ENCODE results near the gene HEPN1.
A peak's percentile ranks its signal among the peaks of the same experiment; 100 is the strongest.

The HEPN1 gene

DNA sequence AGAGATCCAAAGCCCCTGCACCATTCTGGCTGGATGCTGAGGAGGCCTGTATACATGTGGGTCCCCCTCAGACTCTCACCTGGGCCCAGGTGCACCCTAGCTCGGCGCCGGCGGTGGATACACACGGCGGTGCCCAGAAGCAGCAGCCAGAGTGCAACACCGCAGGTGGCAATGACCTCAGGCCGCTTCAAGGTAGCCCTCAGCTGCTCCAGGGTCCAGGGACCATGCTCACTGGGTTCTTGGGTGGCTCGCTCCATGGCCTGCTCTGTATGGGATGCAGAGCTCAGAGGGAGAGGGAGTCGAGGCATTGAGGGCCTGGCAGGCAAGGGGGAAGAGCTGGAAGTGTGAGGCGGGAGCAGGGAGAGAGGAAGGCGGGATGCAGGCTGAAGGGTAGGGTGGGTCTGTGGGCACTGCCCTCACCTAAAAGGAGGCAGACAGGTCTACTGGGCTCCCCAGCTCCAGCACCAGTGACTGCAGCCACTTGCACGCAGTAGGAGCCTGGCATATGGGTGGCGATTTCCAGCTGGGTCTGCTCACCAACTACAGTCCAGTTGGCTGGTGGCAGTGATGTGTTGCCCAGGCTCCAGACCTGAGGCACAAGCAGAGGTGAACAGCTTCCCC is 25.2 kb upstream of the HEPN1 start:
- H3K36me3 ChIP-seq (ENCODE audit: control insufficient read depth in 2 of 2, insufficient read depth in 2 of 2, low read length in 2 of 2): no peaks in the 10 kb centered on the region
- no peak overlapping the region for H3K4me3 ChIP-seq (ENCODE audit: low read length in 2 of 2)
- H3K27me3 ChIP-seq (ENCODE audit: control insufficient read depth in 1 of 2, insufficient read depth in 2 of 2, low read length in 2 of 2): peaks cover 0 to 3% of the 10 kb centered on the region in 2 donors
- no peak overlapping the region for H3K27ac ChIP-seq (ENCODE audit: low read length)
- no peaks in the 10 kb centered on the region for H3K9me3 ChIP-seq (ENCODE audit: control insufficient read depth in 2 of 2, low read length in 2 of 2)
- no peak overlapping the region for H3K9ac ChIP-seq (ENCODE audit: low read length in 2 of 2)
- peaks cover 24% of the 10 kb centered on the region for H3K4me1 ChIP-seq (ENCODE audit: control insufficient read depth, insufficient read depth, low read length)

DNA sequence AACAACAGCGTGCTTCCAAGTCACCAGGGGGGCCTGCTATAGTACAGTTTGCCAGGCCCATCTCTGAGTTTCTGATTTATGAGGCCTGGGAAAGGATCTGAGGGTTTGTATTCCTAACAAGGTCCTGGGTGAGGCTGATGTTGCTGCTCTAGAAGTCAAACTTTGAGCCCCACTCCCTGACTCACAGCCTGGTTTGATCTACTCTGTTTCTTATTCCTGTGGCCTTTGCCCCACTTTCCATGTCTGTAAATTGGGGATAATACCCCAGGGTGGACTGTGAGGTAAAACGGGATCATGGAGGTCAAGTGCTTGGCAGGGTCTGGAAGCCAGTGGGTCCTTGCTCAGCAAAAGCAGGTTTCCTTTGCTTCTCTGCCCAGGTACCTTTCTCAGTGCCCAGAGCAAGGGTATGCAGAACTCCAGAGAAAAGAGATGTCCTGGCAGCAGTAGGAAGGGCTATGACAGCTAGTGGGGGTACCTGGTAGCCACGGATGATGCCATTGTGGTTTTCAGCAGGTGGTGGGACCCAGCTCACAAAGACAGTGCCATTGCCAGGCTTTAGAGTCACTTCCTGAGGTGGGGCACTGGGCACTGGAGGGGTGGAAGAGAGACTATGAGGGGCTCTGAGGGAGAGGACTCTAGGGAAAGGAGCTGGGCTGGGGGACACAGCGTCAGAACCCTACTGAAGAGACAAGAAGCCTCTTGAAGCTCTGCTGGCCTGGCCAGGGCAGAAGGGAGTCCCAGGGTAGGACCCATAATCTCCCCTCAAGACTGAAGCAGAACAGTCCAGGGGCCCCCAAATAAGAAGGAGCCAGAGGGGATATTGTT is 24.2 kb upstream of the HEPN1 start:
- H3K9me3 ChIP-seq (ENCODE audit: control insufficient read depth in 2 of 2, low read length in 2 of 2): no peaks in the 10 kb centered on the region
- peaks cover 24% of the 10 kb centered on the region for H3K4me1 ChIP-seq (ENCODE audit: control insufficient read depth, insufficient read depth, low read length)
- H3K36me3 ChIP-seq (ENCODE audit: control insufficient read depth in 2 of 2, insufficient read depth in 2 of 2, low read length in 2 of 2): no peaks in the 10 kb centered on the region
- H3K27ac ChIP-seq (ENCODE audit: low read length): no peak overlapping the region
- H3K9ac ChIP-seq (ENCODE audit: low read length in 2 of 2): no peak overlapping the region
- H3K27me3 ChIP-seq (ENCODE audit: control insufficient read depth in 1 of 2, insufficient read depth in 2 of 2, low read length in 2 of 2): peaks cover 0 to 3% of the 10 kb centered on the region in 2 donors
- no peak overlapping the region for H3K4me3 ChIP-seq (ENCODE audit: low read length in 2 of 2)

DNA sequence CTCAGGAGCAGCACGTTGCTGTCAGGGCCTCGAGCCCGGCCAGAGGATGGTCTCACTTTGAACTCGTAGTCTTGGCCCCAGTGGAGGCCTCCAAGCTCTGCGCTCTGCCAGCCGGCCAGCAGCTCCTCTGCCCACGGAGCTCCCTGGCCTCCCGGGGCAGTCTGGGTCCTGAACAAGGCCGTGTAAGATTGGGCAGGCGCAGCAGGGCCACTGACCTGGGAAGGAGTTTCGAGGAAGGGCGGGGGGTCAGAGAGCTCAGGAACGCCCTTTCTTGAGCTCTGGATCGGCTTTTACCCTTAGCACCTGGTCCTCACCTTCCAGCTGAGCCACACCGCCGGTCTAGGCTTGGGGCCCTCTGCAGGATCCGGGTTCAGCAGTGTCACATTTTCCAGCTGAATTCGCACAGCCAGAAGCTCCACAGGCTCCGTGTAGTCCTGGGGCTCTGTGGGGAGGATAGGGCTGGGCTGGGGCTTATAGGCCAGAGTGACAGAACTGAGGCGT is 23.5 kb upstream of the HEPN1 start:
- Histone ChIP-seq H3K36me3 (ENCODE audit: control insufficient read depth in 2 of 2, insufficient read depth in 2 of 2, low read length in 2 of 2) (no peaks in the 10 kb centered on the region), H3K9me3 (ENCODE audit: control insufficient read depth in 2 of 2, low read length in 2 of 2) (no peaks in the 10 kb centered on the region), H3K27ac (ENCODE audit: low read length) (no peak overlapping the region), H3K27me3 (ENCODE audit: control insufficient read depth in 1 of 2, insufficient read depth in 2 of 2, low read length in 2 of 2) (peaks cover 0 to 3% of the 10 kb centered on the region in 2 donors), H3K9ac (ENCODE audit: low read length in 2 of 2) (no peak overlapping the region), H3K4me1 (ENCODE audit: control insufficient read depth, insufficient read depth, low read length) (peaks cover 24% of the 10 kb centered on the region), H3K4me3 (ENCODE audit: low read length in 2 of 2) (no peak overlapping the region)

DNA sequence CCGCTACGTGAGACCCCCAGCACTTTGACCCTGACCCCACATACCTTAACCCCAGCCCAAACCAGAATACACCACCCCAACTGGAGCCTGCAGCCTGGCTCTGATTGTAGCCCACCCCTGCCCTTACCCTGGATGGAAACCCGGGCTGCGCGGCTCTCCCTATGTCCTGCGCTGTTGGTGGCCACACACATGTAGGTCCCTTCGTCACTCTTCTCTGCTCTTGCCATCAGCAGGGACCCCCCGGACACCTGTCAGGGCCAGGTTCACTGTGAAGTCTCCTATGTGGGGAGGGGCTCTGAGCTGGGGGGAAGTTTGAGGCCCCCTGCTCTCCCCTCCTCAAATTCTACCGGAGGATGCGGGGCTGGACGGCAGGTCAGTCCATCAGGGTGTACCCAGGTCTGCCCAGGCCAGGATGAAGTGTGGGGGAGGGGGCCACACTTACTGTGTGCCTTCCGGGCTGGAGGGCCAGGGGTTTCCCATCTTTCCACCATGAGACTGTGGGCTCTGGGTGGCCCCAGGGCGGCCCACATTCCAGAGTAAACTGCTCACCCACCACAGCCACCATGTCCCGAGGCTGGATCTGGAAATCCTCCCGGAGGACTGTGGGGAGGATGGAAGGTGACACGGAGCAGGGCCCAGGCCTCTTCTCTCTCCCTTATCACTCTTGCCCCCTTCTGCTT is 22.8 kb upstream of the HEPN1 start:
- H3K4me3 ChIP-seq (ENCODE audit: low read length in 2 of 2): peak overlapping the region in 1 of 2 donors; percentile 55
- H3K27ac ChIP-seq (ENCODE audit: low read length): no peak overlapping the region
- no peaks in the 10 kb centered on the region for H3K9me3 ChIP-seq (ENCODE audit: control insufficient read depth in 2 of 2, low read length in 2 of 2)
- no peaks in the 10 kb centered on the region for H3K36me3 ChIP-seq (ENCODE audit: control insufficient read depth in 2 of 2, insufficient read depth in 2 of 2, low read length in 2 of 2)
- peaks cover 19% of the 10 kb centered on the region for H3K4me1 ChIP-seq (ENCODE audit: control insufficient read depth, insufficient read depth, low read length)
- no peaks in the 10 kb centered on the region for H3K27me3 ChIP-seq (ENCODE audit: control insufficient read depth in 1 of 2, insufficient read depth in 2 of 2, low read length in 2 of 2)
- H3K9ac ChIP-seq (ENCODE audit: low read length in 2 of 2): no peak overlapping the region

DNA sequence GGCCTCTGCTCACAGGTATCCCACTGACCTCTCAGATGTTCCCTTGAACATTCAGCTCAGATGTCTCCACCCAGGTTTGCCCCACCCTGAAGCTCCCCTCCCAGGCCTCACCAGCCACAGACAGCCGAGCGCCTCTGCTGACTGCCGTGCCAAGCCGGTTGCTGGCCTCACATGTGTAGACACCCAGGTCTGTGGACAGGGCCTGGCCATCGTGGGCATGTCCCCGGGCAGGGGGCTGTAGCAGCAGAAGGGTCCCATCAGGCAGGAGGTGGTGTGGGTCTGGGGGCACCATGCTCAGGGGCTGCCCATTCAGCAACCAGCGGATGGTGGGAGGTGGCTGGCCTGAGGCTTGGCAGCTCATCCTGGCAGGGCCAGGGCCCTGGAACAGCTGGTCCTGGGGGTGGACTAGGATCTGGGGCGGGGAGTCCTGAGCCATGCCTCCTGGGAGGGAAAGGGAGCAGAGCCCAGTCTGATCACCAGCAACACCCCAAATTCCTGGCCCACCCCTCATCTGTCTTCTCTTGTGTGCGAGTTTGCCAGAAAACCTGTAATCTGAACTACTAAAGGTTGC is 22.1 kb upstream of the HEPN1 start:
- Histone ChIP-seq H3K36me3 (ENCODE audit: control insufficient read depth in 2 of 2, insufficient read depth in 2 of 2, low read length in 2 of 2) (no peaks in the 10 kb centered on the region), H3K4me3 (ENCODE audit: low read length in 2 of 2) (peak overlapping the region in 1 of 2 donors; percentile 55), H3K27me3 (ENCODE audit: control insufficient read depth in 1 of 2, insufficient read depth in 2 of 2, low read length in 2 of 2) (no peaks in the 10 kb centered on the region), H3K27ac (ENCODE audit: low read length) (peak overlapping the region; percentile 11), H3K4me1 (ENCODE audit: control insufficient read depth, insufficient read depth, low read length) (peaks cover 19% of the 10 kb centered on the region), H3K9ac (ENCODE audit: low read length in 2 of 2) (no peak overlapping the region), H3K9me3 (ENCODE audit: control insufficient read depth in 2 of 2, low read length in 2 of 2) (no peaks in the 10 kb centered on the region)

DNA sequence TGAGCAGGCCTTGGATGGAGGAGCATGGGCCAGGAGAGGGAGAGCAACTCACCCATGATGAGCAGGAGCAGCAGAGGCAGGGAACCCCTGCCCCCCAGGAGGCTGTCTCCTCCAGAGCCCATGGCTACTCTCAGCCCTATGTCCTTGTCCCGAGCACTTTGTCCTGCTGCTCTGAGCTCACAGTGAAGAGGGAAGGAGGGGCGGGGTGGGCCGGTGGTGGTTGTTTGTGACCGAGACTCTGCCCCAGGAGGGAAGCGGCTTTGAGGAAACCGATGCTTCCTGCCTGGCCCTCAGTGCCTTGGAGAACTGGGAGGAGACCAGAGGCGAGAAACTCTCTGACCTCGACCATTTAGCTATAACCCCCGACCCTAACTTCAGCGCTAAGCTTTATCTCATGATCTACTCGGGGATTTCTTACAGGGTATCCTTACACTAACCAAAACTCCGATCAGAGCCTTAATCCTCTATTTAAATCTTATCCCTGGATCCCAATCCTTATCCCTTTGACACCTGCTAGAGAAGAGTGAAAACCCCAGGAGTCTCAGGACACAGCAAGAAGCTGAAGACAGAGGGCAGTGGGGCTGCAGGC is 21.3 kb upstream of the HEPN1 start, which contains the start of gene ROBO4:
Gene ROBO4 (minus strand): TSS at position 192 of the 589 bp plus-strand sequence. CDS start 70 bp downstream, at position 122.
- Histone ChIP-seq H3K9ac (ENCODE audit: low read length in 2 of 2) (peak within 1 kb of the TSS in 1 of 2 donors; percentile 33), H3K4me1 (ENCODE audit: control insufficient read depth, insufficient read depth, low read length) (peaks cover 18% of the 10 kb centered on the region), H3K9me3 (ENCODE audit: control insufficient read depth in 2 of 2, low read length in 2 of 2) (no peaks in the 10 kb centered on the region), H3K27me3 (ENCODE audit: control insufficient read depth in 1 of 2, insufficient read depth in 2 of 2, low read length in 2 of 2) (no peaks in the 10 kb centered on the region), H3K4me3 (ENCODE audit: low read length in 2 of 2) (peak within 1 kb of the TSS in 1 of 2 donors; percentile 55), H3K36me3 (ENCODE audit: control insufficient read depth in 2 of 2, insufficient read depth in 2 of 2, low read length in 2 of 2) (no peaks in the 10 kb centered on the region), H3K27ac (ENCODE audit: low read length) (peak within 1 kb of the TSS; percentile 55)

DNA sequence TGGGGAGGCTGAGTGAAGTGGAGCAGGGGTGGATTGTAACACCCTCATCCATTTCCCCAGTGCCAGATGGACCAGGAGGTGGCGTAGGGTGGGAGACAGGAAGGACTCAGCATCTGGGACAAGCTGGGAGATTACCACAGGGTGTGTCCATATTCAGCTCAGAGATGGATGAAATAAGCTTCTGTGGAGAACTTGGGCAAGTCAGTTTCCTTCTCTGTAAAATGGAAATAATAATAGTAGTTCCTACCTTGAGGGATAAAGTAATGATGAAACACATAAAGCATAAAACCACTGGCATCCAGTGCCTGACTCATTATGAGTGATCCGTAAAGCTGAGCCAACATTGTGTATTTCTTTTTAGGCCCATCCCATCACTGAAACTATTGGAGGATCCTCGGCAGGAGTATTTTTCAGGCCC is 20.8 kb upstream of the HEPN1 start:
- Histone ChIP-seq H3K27ac (ENCODE audit: low read length) (peak overlapping the region; percentile 55), H3K4me1 (ENCODE audit: control insufficient read depth, insufficient read depth, low read length) (peaks cover 17% of the 10 kb centered on the region), H3K4me3 (ENCODE audit: low read length in 2 of 2) (no peak overlapping the region), H3K9me3 (ENCODE audit: control insufficient read depth in 2 of 2, low read length in 2 of 2) (no peaks in the 10 kb centered on the region), H3K36me3 (ENCODE audit: control insufficient read depth in 2 of 2, insufficient read depth in 2 of 2, low read length in 2 of 2) (no peaks in the 10 kb centered on the region), H3K27me3 (ENCODE audit: control insufficient read depth in 1 of 2, insufficient read depth in 2 of 2, low read length in 2 of 2) (no peaks in the 10 kb centered on the region), H3K9ac (ENCODE audit: low read length in 2 of 2) (no peak overlapping the region)

DNA sequence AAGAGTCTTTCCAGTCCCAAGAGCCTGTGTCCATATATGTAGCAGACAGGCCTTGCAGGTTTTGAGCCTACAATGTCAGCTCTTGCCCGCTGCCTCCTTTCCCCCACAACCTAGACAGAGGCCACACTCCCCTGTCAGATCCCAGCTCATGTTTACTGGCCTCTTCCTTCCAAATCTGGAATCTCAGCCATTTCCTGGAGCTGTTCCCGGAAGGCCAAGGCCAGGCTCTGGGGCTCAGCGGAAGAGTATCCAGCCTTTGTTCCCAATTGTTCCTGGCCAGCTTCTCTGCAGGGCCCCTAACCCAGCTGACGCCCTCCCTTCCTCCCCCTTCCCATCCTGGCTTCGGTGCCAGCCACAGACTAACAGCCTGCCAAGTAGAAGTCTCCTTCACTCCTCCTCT is 20.3 kb upstream of the HEPN1 start:
- Histone ChIP-seq H3K9ac (ENCODE audit: low read length in 2 of 2) (no peak overlapping the region), H3K4me3 (ENCODE audit: low read length in 2 of 2) (no peak overlapping the region), H3K4me1 (ENCODE audit: control insufficient read depth, insufficient read depth, low read length) (peaks cover 16% of the 10 kb centered on the region), H3K27ac (ENCODE audit: low read length) (peak overlapping the region; percentile 55), H3K36me3 (ENCODE audit: control insufficient read depth in 2 of 2, insufficient read depth in 2 of 2, low read length in 2 of 2) (no peaks in the 10 kb centered on the region), H3K27me3 (ENCODE audit: control insufficient read depth in 1 of 2, insufficient read depth in 2 of 2, low read length in 2 of 2) (no peaks in the 10 kb centered on the region), H3K9me3 (ENCODE audit: control insufficient read depth in 2 of 2, low read length in 2 of 2) (no peaks in the 10 kb centered on the region)

DNA sequence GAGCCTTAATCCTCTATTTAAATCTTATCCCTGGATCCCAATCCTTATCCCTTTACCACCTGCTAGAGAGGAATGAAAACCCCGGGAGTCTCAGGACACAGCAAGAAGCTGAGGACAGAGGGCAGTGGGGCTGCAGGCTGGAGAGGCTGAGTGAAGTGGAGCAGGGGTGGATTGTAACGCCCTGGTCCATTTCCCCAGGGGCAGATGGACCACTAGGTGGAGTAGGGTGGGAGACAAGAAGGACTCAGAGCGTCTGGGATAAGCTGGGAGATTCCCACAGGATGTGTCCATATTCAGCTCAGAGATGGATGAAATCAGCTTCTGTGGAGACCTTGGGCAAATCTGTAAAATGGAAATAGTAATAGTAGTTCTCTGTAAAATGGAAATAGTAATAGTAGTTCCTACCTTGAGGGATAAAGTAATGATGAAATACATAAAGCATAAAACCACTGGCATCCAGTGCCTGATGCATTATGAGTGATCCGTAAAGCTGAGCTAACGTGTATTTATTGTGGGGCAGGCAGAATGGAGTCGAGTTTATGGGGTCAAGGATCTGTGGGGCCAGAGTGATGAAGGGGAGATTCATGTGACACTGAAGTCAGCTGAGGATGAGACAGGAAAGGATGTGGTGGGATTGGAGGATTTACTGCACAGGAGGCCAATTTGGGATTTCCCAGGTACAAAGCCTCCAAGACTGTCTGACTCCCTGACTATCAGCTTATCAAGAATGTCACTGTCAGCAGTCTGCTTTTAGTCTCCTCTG is 19.5 kb upstream of the HEPN1 start:
- no peaks in the 10 kb centered on the region for H3K27me3 ChIP-seq (ENCODE audit: control insufficient read depth in 1 of 2, insufficient read depth in 2 of 2, low read length in 2 of 2)
- no peaks in the 10 kb centered on the region for H3K9me3 ChIP-seq (ENCODE audit: control insufficient read depth in 2 of 2, low read length in 2 of 2)
- no peak overlapping the region for H3K4me3 ChIP-seq (ENCODE audit: low read length in 2 of 2)
- no peaks in the 10 kb centered on the region for H3K36me3 ChIP-seq (ENCODE audit: control insufficient read depth in 2 of 2, insufficient read depth in 2 of 2, low read length in 2 of 2)
- peaks cover 15% of the 10 kb centered on the region for H3K4me1 ChIP-seq (ENCODE audit: control insufficient read depth, insufficient read depth, low read length)
- H3K27ac ChIP-seq (ENCODE audit: low read length): peak overlapping the region; percentile 55
- H3K9ac ChIP-seq (ENCODE audit: low read length in 2 of 2): no peak overlapping the region
